Thoracic aorta (tissue), 2 donors: ENCODE measurements around the gene COMT. TPM values are rescaled to one million over a fixed set of nuclear protein-coding genes. Genes with fewer than 3 reads are reported as not detected.

Experiments used
- ATAC-seq: fragments of 150-250 bp; one replicate; pipeline ENCODE4 v1.8.0; 2017; ENCODE audit warnings: low read depth; ENCODE audit not compliant: insufficient number of reproducible peaks, low FRiP score
- DNase-seq: peaks from one replicate; pipeline ENCODE4 v3.0.0-alpha.2; 2020; ENCODE audit warnings: low spot score
- H3K27ac ChIP-seq, 2 donors: fragments of 200-600 bp; sonication (generic); 1 replicate in 1 of 2; 2 replicates in 1 of 2; pipeline ENCODE4 v1.5.1; 2016; ENCODE audit warnings: mild to moderate bottlenecking in 2 of 2, moderate library complexity in 2 of 2
- H3K27me3 ChIP-seq: fragments of 200-600 bp; sonication (generic); replicated peaks from 2 replicates; pipeline ENCODE4 v1.6.0; 2016; ENCODE audit warnings: mild to moderate bottlenecking; ENCODE audit not compliant: insufficient read depth
- H3K36me3 ChIP-seq: fragments of 200-600 bp; sonication (generic); one replicate; pipeline ENCODE4 v1.5.1; 2016
- H3K4me1 ChIP-seq, 2 donors: fragments of 200-600 bp; sonication (generic); 1 replicate in 1 of 2; 2 replicates in 1 of 2; pipeline versions ENCODE4 v1.5.1 to v1.6.0; 2016; ENCODE audit warnings: low read depth in 2 of 2, mild to moderate bottlenecking in 1 of 2; ENCODE audit not compliant: control insufficient read depth in 1 of 2
- H3K4me3 ChIP-seq: fragments of 200-600 bp; sonication (generic); 2 replicates; pipeline ENCODE4 v1.5.1; 2016; ENCODE audit warnings: mild to moderate bottlenecking
- H3K9me3 ChIP-seq: fragments of 200-600 bp; sonication (generic); 2 replicates; pipeline ENCODE4 v1.5.1; 2016
- total RNA-seq, 2 donors: library from RNA; depleted of rRNA; stranded (reverse); fragments of >200 nt; gene quantifications; one replicate each; pipeline versions ENCODE4 v1.1.0 to v1.2.3, GENCODE V29; 2016
- TF ChIP-seq, protein P1 (sequence below): fragments of 200-600 bp; sonication (generic); IDR thresholded peaks from one replicate; pipeline ENCODE4 v1.5.1; 2019; ENCODE audit warnings: antibody characterized with exemption

The COMT gene
- total RNA-seq, 2 donors from 2014 or later: 230 to 300 TPM

DNA sequence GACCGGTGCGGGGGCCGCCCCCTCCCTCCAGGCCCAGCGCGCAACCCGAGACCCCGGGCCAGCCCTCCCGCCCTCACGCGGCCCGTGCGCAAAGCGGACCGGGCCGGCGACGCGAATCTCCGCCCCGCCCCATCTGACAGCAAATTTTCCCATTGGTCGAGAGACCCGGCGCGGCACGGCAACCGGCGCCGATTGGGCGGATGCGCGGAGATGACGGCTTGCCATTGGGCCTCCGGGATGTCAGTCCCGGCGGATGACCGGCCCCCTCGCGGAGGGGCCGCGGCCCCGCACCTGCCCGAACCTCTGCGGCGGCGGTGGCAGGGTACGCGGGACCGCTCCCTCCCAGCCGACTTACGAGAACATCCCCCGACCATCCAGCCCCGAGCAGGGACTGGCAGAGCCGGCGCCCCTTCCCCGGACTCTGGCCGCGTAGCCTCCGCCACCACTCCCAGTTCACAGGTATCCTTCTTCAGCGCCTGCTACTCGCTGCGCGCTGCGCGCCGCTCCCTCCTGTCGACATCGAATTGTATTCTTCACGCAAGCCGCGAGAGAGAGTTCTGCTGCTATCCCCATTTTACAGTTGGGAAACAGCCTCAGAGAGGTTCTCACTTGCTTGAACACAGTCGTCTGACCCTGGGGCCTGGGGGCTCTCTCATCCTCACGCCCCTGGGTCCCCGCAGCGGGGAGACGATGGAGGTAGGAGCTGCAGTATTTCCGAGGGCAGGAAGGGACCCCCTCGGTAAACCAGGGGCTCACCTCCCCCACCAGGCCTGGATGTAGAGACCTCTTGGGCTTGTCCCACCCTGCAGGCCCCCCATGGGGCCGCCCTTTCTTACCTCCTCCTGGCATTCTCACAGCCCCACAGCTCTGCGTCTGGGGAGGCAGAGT, 75.4 kb downstream of the COMT start, which contains the start of gene ARVCF:
ARVCF (minus strand) TSS at position 90 of the 888 bp plus-strand sequence. CDS start 26,029 bp downstream, outside the sequence.
- Histone ChIP-seq H3K4me3 (peak within 1 kb of the TSS; percentile 88), H3K9me3 (no peaks in the 10 kb centered on the region), H3K36me3 (no peaks in the 10 kb centered on the region), H3K27me3 (no peaks in the 10 kb centered on the region), H3K4me1 (peaks cover 8 to 45% of the 10 kb centered on the region in 2 donors), H3K27ac (no peak within 1 kb of the TSS)
- peak; percentile 66 for ATAC-seq
- TF ChIP-seq, protein P1, sequence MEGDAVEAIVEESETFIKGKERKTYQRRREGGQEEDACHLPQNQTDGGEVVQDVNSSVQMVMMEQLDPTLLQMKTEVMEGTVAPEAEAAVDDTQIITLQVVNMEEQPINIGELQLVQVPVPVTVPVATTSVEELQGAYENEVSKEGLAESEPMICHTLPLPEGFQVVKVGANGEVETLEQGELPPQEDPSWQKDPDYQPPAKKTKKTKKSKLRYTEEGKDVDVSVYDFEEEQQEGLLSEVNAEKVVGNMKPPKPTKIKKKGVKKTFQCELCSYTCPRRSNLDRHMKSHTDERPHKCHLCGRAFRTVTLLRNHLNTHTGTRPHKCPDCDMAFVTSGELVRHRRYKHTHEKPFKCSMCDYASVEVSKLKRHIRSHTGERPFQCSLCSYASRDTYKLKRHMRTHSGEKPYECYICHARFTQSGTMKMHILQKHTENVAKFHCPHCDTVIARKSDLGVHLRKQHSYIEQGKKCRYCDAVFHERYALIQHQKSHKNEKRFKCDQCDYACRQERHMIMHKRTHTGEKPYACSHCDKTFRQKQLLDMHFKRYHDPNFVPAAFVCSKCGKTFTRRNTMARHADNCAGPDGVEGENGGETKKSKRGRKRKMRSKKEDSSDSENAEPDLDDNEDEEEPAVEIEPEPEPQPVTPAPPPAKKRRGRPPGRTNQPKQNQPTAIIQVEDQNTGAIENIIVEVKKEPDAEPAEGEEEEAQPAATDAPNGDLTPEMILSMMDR: peak; percentile 33
- peak; percentile 36 for DNase-seq

DNA sequence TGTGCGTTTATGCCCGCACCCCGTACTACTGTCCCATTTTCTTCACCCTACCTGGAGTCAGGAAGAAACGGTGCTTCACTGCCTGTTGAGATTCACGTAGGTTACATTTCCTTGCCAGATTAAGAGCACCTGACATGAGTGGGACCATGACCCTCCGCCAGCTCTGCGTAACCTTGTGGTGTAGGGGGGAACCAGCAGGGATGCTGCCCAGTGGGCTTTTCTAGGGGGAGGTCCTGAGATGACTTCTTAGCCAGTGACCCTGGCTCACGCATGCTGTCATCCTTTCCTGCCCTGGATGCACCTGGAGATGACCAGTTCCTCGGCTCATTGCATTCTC, 76.0 kb downstream of the COMT start:
- DNase-seq (no peak), ATAC-seq (no peak)
- H3K4me3 ChIP-seq: no peak overlapping the region
- H3K4me1 ChIP-seq: peaks cover 14 to 52% of the 10 kb centered on the region in 2 donors
- H3K9me3 ChIP-seq: no peaks in the 10 kb centered on the region
- H3K36me3 ChIP-seq: no peaks in the 10 kb centered on the region
- TF ChIP-seq, protein P1: no peak
- no peaks in the 10 kb centered on the region for H3K27me3 ChIP-seq
- H3K27ac ChIP-seq: no peak overlapping the region

DNA sequence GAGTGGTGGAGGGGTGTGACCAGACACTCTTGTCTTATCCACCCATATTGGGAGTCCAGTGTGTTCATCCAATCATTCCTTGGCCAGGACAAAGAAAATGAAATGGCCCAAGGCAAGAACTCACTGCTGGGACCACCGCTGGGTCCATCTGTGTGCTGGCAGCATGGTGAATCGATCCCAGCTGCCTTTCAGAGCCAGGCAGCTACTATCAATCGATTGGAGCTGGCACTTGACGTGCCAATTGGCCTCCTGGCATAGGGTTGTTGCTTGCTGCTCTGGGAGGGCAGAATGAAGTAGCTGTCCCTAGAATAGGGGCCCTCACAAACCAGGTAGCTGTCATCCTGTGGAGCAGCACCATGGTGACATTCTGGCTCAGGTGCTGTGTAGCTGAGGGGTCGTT, 76.4 kb downstream of the COMT start:
- Histone ChIP-seq H3K27ac (no peak overlapping the region), H3K4me3 (no peak overlapping the region), H3K27me3 (no peaks in the 10 kb centered on the region), H3K36me3 (no peaks in the 10 kb centered on the region), H3K9me3 (no peaks in the 10 kb centered on the region), H3K4me1 (peaks cover 18 to 52% of the 10 kb centered on the region in 2 donors)
- ATAC-seq: no peak
- no peak for DNase-seq
- TF ChIP-seq, protein P1: no peak

Other genes starting within 250 kb of the COMT start
- gene SEPTIN5, start 227.3 kb upstream of the COMT start, total RNA-seq: 100 to 1,000 TPM in 1 of 2 donors, 10 to 100 TPM in 1; 47.7 to 147 TPM
- 10 to 100 TPM; 13.1 to 30.3 TPM for gene GP1BB, start 218.2 kb upstream of the COMT start, total RNA-seq
- gene TBX1, start 181.0 kb upstream of the COMT start, total RNA-seq: 1 to 10 TPM; 2.7 to 8.0 TPM
- 1 to 10 TPM; 2.3 to 7.7 TPM for gene GNB1L, start 86.9 kb upstream of the COMT start, total RNA-seq
- gene RTL10, start 86.9 kb upstream of the COMT start, total RNA-seq: 10 to 100 TPM; 11.8 to 17.2 TPM
- gene TXNRD2, start within 50 bp of the COMT start, total RNA-seq: 10 to 100 TPM; 27.4 to 37.6 TPM
- gene ARVCF, start 75.1 kb downstream of the COMT start, total RNA-seq: 100 to 1,000 TPM in 1 of 2 donors, 10 to 100 TPM in 1; 95.0 to 165 TPM
- gene TANGO2, start 79.3 kb downstream of the COMT start, total RNA-seq: 100 to 1,000 TPM in 1 of 2 donors, 10 to 100 TPM in 1; 48.7 to 109 TPM
- gene DGCR8, start 138.5 kb downstream of the COMT start, total RNA-seq: 10 to 100 TPM; 23.7 to 47.3 TPM
- gene RANBP1, start 174.3 kb downstream of the COMT start, total RNA-seq: 100 to 1,000 TPM; 130 to 140 TPM
- 10 to 100 TPM; 61.8 to 94.8 TPM for gene TRMT2A, start 175.5 kb downstream of the COMT start, total RNA-seq
- gene ZDHHC8, start 190.0 kb downstream of the COMT start, total RNA-seq: 10 to 100 TPM; 14.8 to 49.8 TPM
- not detected for gene CCDC188, start 209.3 kb downstream of the COMT start, total RNA-seq